ENCODE results near the gene AQP2.

AQP2 gene

GRCh38 chr12:49920915-49921286, 29.6 kb upstream of the AQP2 start:
- no peak for DNase-seq (ENCODE audit: low read depth)

GRCh38 chr12:49921299-49921698, 29.2 kb upstream of the AQP2 start:
- DNase-seq (ENCODE audit: low read depth), result no peak

GRCh38 chr12:49921936-49922335, 28.6 kb upstream of the AQP2 start:
- no peak for DNase-seq (ENCODE audit: low read depth)

GRCh38 chr12:49922349-49923034, 28.0 kb upstream of the AQP2 start:
- DNase-seq (ENCODE audit: low read depth), result no peak

- DNase-seq (ENCODE audit: low read depth), result no peak
Observed at GRCh38 chr12:49923035-49923644, 27.4 kb upstream of the AQP2 start.

GRCh38 chr12:49923880-49924556, 26.5 kb upstream of the AQP2 start:
- no peak for DNase-seq (ENCODE audit: low read depth)

- DNase-seq (ENCODE audit: low read depth), result no peak
Observed at GRCh38 chr12:49924628-49925246, 25.8 kb upstream of the AQP2 start.

- DNase-seq (ENCODE audit: low read depth), result no peak
Observed at GRCh38 chr12:49925433-49926204, 24.9 kb upstream of the AQP2 start.

GRCh38 chr12:49928471-49928870, 22.1 kb upstream of the AQP2 start:
- DNase-seq (ENCODE audit: low read depth), result no peak

- no peak for DNase-seq (ENCODE audit: low read depth)
Observed at GRCh38 chr12:49929581-49929980, 21.0 kb upstream of the AQP2 start.

- no peak for DNase-seq (ENCODE audit: low read depth)
Observed at GRCh38 chr12:49930515-49931288, 19.8 kb upstream of the AQP2 start.

GRCh38 chr12:49932023-49932422, 18.5 kb upstream of the AQP2 start:
- DNase-seq (ENCODE audit: low read depth), result no peak

- DNase-seq (ENCODE audit: low read depth), result no peak
Observed at GRCh38 chr12:49932533-49933130, 17.9 kb upstream of the AQP2 start.

- no peak for DNase-seq (ENCODE audit: low read depth)
Observed at GRCh38 chr12:49933796-49934195, 16.7 kb upstream of the AQP2 start.

GRCh38 chr12:49934505-49934904, 16.0 kb upstream of the AQP2 start:
- no peak for DNase-seq (ENCODE audit: low read depth)

GRCh38 chr12:49936925-49937324, 13.6 kb upstream of the AQP2 start:
- no peak for DNase-seq (ENCODE audit: low read depth)

GRCh38 chr12:49937639-49938300, 12.8 kb upstream of the AQP2 start:
- DNase-seq (ENCODE audit: low read depth), result no peak

GRCh38 chr12:49939307-49939706, 11.2 kb upstream of the AQP2 start:
- no peak for DNase-seq (ENCODE audit: low read depth)

GRCh38 chr12:49939707-49940106, 10.8 kb upstream of the AQP2 start:
- DNase-seq (ENCODE audit: low read depth), result no peak
